ENCODE data around the gene VWA5B2.

DNA sequence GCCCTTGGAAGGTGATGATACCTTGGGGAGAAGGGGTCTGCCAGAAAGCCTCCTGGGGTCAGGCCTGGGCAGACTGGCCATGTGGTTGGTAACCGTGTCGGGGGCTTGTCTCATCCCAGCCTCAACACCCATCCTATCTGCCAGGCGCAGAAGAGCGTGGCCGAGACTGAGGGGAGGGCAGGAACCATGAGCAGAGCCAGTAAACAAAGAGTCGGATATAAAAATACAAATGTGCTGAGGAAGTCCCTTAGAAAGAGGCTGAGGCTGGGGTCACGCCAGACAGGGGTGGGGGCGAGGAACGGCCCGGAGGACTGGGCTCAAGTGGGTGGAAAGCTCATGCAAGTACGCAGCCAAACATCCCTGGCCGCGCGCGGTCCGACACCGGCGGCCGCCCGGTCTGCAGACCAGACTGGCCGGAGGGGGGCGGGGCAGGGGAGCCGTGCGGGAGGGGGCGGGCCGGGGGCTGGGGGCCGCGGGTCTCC is 30.1 kb downstream of the VWA5B2 start:
- TF ChIP-seq CTCF (IDR thresholded peaks at IDR 0.05) (no peak), ATF2 (CRISPR knock-in tag; IDR thresholded peaks at IDR 0.05; ENCODE audit: borderline replicate concordance, low read depth) (no peak), FOXP4 (CRISPR knock-in tag; IDR thresholded peaks at IDR 0.05) (no peak), SMAD3 (CRISPR knock-in tag; IDR thresholded peaks at IDR 0.05; ENCODE audit: borderline replicate concordance) (no peak)

Data from WTC11 (cell line).